ENCODE results near the gene CXCR3. TPM values are rescaled to one million over a fixed set of nuclear protein-coding genes. Genes with fewer than 3 reads are reported as not detected.
"Not testable (repeated sequence)": the region's sequence is repeated elsewhere in the genome, so short reads cannot be mapped to it uniquely, and the experiment has no call there.

Gene CXCR3
- total and polyA plus RNA-seq, 2 of the 13 experiments (the other 11 are each of a cell fraction or from before 2014, with no cell fraction given): 0.18 TPM; not detected in 1

DNA sequence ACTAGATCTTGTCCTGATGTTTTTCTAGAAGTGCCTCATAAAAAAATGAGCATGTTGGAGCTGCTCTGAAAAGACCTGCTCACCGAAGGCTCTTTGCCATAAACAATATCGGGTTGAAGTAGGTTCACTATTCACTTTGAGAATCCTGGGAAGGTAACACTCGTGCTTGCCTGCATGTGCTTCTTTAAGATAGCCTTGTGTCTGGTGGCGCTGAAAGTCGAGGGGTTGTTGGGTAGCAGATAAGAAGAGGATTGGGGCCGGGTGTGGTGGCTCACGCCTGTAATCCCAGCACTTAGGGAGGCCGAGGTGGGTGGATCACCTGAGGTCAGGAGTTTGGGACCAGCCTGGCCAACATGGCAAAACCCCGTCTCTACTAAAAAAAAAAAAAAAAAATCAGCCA, 6.6 kb downstream of the CXCR3 start:
- H3K36me3 ChIP-seq (replicated peaks in 1 of 2; ENCODE audit: control insufficient read depth in 1 of 2, insufficient read depth in 2 of 2, low read length in 2 of 2); intact Hi-C loops (cut with micrococcal nuclease; ENCODE audit: unreplicated experiment); POLR2A ChIA-PET; DNase-seq (ENCODE audit: low spot score); H3K79me2 ChIP-seq (ENCODE audit: insufficient read depth, low read length); H3K9ac ChIP-seq (ENCODE audit: insufficient read depth, low read depth, low read length); H3K4me1 ChIP-seq (ENCODE audit: insufficient read depth, low read length); H2AFZ ChIP-seq (ENCODE audit: low read length); BruUV-seq (replicated peaks); H3K4me3 ChIP-seq (replicated peaks in 1 of 3; ENCODE audit: insufficient read depth in 1 of 3, low read depth in 2 of 3, low read length in 3 of 3); H3K9me3 ChIP-seq (ENCODE audit: low read length); in situ Hi-C loops (cut with HindIII; ENCODE audit: extremely low pct_ligation_motif_present, low pct_unique_long_range_greater_than_20kb); H3K27me3 ChIP-seq (ENCODE audit: control insufficient read depth in 1 of 2, insufficient read depth in 2 of 2, low read length in 2 of 2); CTCF ChIA-PET (ENCODE audit: low intra/inter-chr PET ratio, low total read pairs); FAIRE-seq; ATAC-seq; H3K4me2 ChIP-seq (ENCODE audit: low read depth, low read length); H4K20me1 ChIP-seq (ENCODE audit: insufficient read depth, low read length); H3K27ac ChIP-seq (ENCODE audit: extremely low read length, insufficient read depth, low read length): not testable (repeated sequence)
- 91% methylated on average over 7 of the region's 9 CpGs for WGBS (ENCODE audit: low lambda C conversion rate)

- H3K36me3 ChIP-seq (replicated peaks in 1 of 2; ENCODE audit: control insufficient read depth in 1 of 2, insufficient read depth in 2 of 2, low read length in 2 of 2): no peaks in the 10 kb centered on the region
- DNase-seq (ENCODE audit: low spot score) (no peak), ATAC-seq (no peak), FAIRE-seq (no peak)
- H3K4me2 ChIP-seq (ENCODE audit: low read depth, low read length): no peak overlapping the region
- no peaks in the 10 kb centered on the region for H3K4me1 ChIP-seq (ENCODE audit: insufficient read depth, low read length)
- no peaks in the 10 kb centered on the region for H3K9me3 ChIP-seq (ENCODE audit: low read length)
- H3K4me3 ChIP-seq (replicated peaks in 1 of 3; ENCODE audit: insufficient read depth in 1 of 3, low read depth in 2 of 3, low read length in 3 of 3): no peak overlapping the region
- H3K27ac ChIP-seq (ENCODE audit: extremely low read length, insufficient read depth, low read length): no peak overlapping the region
- WGBS (ENCODE audit: low lambda C conversion rate): 91% methylated on average over 3 of the region's 3 CpGs
- no peaks in the 10 kb centered on the region for H3K79me2 ChIP-seq (ENCODE audit: insufficient read depth, low read length)
- ChIA-PET POLR2A (no interaction called here), CTCF (ENCODE audit: low intra/inter-chr PET ratio, low total read pairs) (no interaction called here)
- in situ Hi-C loops (cut with HindIII; ENCODE audit: extremely low pct_ligation_motif_present, low pct_unique_long_range_greater_than_20kb) (no loop called here), intact Hi-C loops (cut with micrococcal nuclease; ENCODE audit: unreplicated experiment) (no loop called here)
- BruUV-seq (replicated peaks): no TSS peak
- H4K20me1 ChIP-seq (ENCODE audit: insufficient read depth, low read length): no peaks in the 10 kb centered on the region
- no peaks in the 10 kb centered on the region for H3K27me3 ChIP-seq (ENCODE audit: control insufficient read depth in 1 of 2, insufficient read depth in 2 of 2, low read length in 2 of 2)
- H3K9ac ChIP-seq (ENCODE audit: insufficient read depth, low read depth, low read length): no peak overlapping the region
- no peak overlapping the region for H2AFZ ChIP-seq (ENCODE audit: low read length)
- TF ChIP-seq ZNF629 (CRISPR knock-in tag; conservative IDR thresholded peaks at IDR 0.05): peak; percentile 40; the same call in 1 of the 2 replicates
- no peak for TF ChIP-seq NFYC (CRISPR knock-in tag; IDR thresholded peaks at IDR 0.05)
Measured at GRCh38 chrX:71609095-71609750, 9.1 kb downstream of the CXCR3 start.

All from HepG2 (cell line).